ENCODE results near the gene TOR2A.

- TF ChIP-seq, protein P1, sequence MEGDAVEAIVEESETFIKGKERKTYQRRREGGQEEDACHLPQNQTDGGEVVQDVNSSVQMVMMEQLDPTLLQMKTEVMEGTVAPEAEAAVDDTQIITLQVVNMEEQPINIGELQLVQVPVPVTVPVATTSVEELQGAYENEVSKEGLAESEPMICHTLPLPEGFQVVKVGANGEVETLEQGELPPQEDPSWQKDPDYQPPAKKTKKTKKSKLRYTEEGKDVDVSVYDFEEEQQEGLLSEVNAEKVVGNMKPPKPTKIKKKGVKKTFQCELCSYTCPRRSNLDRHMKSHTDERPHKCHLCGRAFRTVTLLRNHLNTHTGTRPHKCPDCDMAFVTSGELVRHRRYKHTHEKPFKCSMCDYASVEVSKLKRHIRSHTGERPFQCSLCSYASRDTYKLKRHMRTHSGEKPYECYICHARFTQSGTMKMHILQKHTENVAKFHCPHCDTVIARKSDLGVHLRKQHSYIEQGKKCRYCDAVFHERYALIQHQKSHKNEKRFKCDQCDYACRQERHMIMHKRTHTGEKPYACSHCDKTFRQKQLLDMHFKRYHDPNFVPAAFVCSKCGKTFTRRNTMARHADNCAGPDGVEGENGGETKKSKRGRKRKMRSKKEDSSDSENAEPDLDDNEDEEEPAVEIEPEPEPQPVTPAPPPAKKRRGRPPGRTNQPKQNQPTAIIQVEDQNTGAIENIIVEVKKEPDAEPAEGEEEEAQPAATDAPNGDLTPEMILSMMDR (IDR thresholded peaks at IDR 0.05) = no peak
- no peak for TF ChIP-seq POLR2A (IDR thresholded peaks at IDR 0.05)
Measured at GRCh38 chr9:127710204-127710783, 24.8 kb downstream of the TOR2A start.
